ENCODE measurements around the gene ZBTB46.
"Not testable (repeated sequence)": the region's sequence is repeated elsewhere in the genome, so short reads cannot be mapped to it uniquely, and the experiment has no call there.

Gene ZBTB46

GRCh38 chr20:63830841-63831588 lies at the start of gene ZBTB46:
TSS of gene ZBTB46 (minus strand) at chr20:63831264. CDS start at chr20:63790757, 40,507 bp downstream.
- DNase-seq (ENCODE audit: low spot score): peak; percentile 57

GRCh38 chr20:63878899-63879663 lies 48.0 kb upstream of the ZBTB46 start:
- no peak for DNase-seq (ENCODE audit: low spot score)

GRCh38 chr20:63877755-63878470 lies 46.8 kb upstream of the ZBTB46 start:
- no peak for DNase-seq (ENCODE audit: low spot score)

GRCh38 chr20:63876489-63877036 lies 45.5 kb upstream of the ZBTB46 start:
- no peak for DNase-seq (ENCODE audit: low spot score)

- not testable (repeated sequence) for DNase-seq (ENCODE audit: low spot score)
These were observed 43.2 kb upstream of the ZBTB46 start for GRCh38 chr20:63874241-63874640.

- no peak for DNase-seq (ENCODE audit: low spot score)
These were observed 42.5 kb upstream of the ZBTB46 start for GRCh38 chr20:63873477-63873971.

- no peak for DNase-seq (ENCODE audit: low spot score)
These were observed 37.2 kb upstream of the ZBTB46 start for GRCh38 chr20:63868264-63868663.

- DNase-seq (ENCODE audit: low spot score): not testable (repeated sequence)
These were observed 36.0 kb upstream of the ZBTB46 start for GRCh38 chr20:63867042-63867441.

GRCh38 chr20:63864978-63865640 lies 34.0 kb upstream of the ZBTB46 start, which contains the start of gene TPD52L2:
TSS of gene TPD52L2 (plus strand) at chr20:63865270. CDS start at chr20:63865366, 96 bp downstream.
- DNase-seq (ENCODE audit: low spot score): peak; percentile 100

GRCh38 chr20:63864545-63864977 lies 33.5 kb upstream of the ZBTB46 start:
- no peak for DNase-seq (ENCODE audit: low spot score)

- DNase-seq (ENCODE audit: low spot score): peak; percentile 93
These were observed 32.9 kb upstream of the ZBTB46 start for GRCh38 chr20:63863798-63864544.

GRCh38 chr20:63863021-63863797 lies 32.1 kb upstream of the ZBTB46 start:
- no peak for DNase-seq (ENCODE audit: low spot score)

GRCh38 chr20:63861981-63862901 lies 31.2 kb upstream of the ZBTB46 start:
- no peak for DNase-seq (ENCODE audit: low spot score)

GRCh38 chr20:63861365-63861934 lies 30.4 kb upstream of the ZBTB46 start, which contains the start of gene ABHD16B:
TSS of gene ABHD16B (plus strand) at chr20:63861498. CDS start at chr20:63861541, 43 bp downstream.
- no peak for DNase-seq (ENCODE audit: low spot score)

- DNase-seq (ENCODE audit: low spot score): no peak
These were observed 29.4 kb upstream of the ZBTB46 start for GRCh38 chr20:63860325-63861051.

GRCh38 chr20:63859166-63859699 lies 28.2 kb upstream of the ZBTB46 start:
- no peak for DNase-seq (ENCODE audit: low spot score)
